Spinal cord (tissue), 10 donors: ENCODE data around the gene SLC6A7. TPM values are rescaled to one million over a fixed set of nuclear protein-coding genes. Genes with fewer than 3 reads are reported as not detected.

ENCODE experiments used
- DNase-seq, 6 donors: peaks; one replicate each; pipeline versions ENCODE4 v3.0.0 to v3.0.0-alpha.2; 2013 to 2015; ENCODE audit warnings: low spot score in 6 of 6, low read depth in 4 of 6
- H3K27ac ChIP-seq: one replicate; pipeline ENCODE4 v1.5.1; 2013; ENCODE audit warnings: low read depth, low read length, control low read depth
- H3K27me3 ChIP-seq: one replicate; pipeline ENCODE4 v1.6.1; 2013; ENCODE audit warnings: low read length; ENCODE audit not compliant: control insufficient read depth, insufficient read depth
- H3K36me3 ChIP-seq: one replicate; pipeline ENCODE4 v1.6.1; 2013; ENCODE audit warnings: low read length; ENCODE audit not compliant: control insufficient read depth, insufficient read depth
- H3K4me1 ChIP-seq: one replicate; pipeline ENCODE4 v1.6.1; 2013; ENCODE audit warnings: low read length; ENCODE audit not compliant: control insufficient read depth, insufficient read depth
- H3K4me3 ChIP-seq: one replicate; pipeline ENCODE4 v1.5.1; 2013; ENCODE audit warnings: low read depth, low read length, control low read depth
- H3K9me3 ChIP-seq: one replicate; pipeline ENCODE4 v1.6.1; 2013; ENCODE audit warnings: low read length; ENCODE audit not compliant: control insufficient read depth, insufficient read depth
- WGBS: methylation state at CpG from one replicate; pipeline ENCODE4 v1.1.5; 2013; ENCODE audit warnings: missing lambda C conversion rate; ENCODE audit not compliant: insufficient coverage; 5-methylcytosine and 5-hydroxymethylcytosine counted together
- polyA plus RNA-seq, 2 donors: library from polyadenylated mRNA; unstranded; fragments of 120-200 nt; gene quantifications; one replicate each; pipeline ENCODE4 v1.2.1, GENCODE V29; 2013; ENCODE audit not compliant: insufficient read length in 2 of 2
- total RNA-seq, 2 donors: library from RNA; depleted of rRNA in 1 of 2; stranded (reverse); fragments of 120-200 nt in 1 of 2; fragments of >200 nt in 1 of 2; gene quantifications; one replicate each; pipeline versions ENCODE4 v1.2.3 to v1.2.4, GENCODE V29; 2013 to 2014
- donor health status: healthy.

Gene SLC6A7
- total and polyA plus RNA-seq, 4 donors, result 4.4 to 33.1 (median 17.2) TPM

GRCh38 chr5:150162142-150162513 is 27.7 kb upstream of the SLC6A7 start:
- WGBS, result 93% methylated on average over 3 of the region's 3 CpGs
- no peak overlapping the region for H3K4me3 ChIP-seq
- no peak for DNase-seq
- H3K27me3 ChIP-seq, result peaks cover 18% of the 10 kb centered on the region
- H3K9me3 ChIP-seq, result no peaks in the 10 kb centered on the region
- H3K27ac ChIP-seq, result no peak overlapping the region
- H3K4me1 ChIP-seq, result peaks cover 59% of the 10 kb centered on the region
- H3K36me3 ChIP-seq, result no peaks in the 10 kb centered on the region

- peaks cover 60% of the 10 kb centered on the region for H3K4me1 ChIP-seq
- H3K4me3 ChIP-seq, result no peak overlapping the region
- WGBS, result no CpG with 5 or more reads among the region's 3 CpGs
- peaks cover 27% of the 10 kb centered on the region for H3K27me3 ChIP-seq
- no peaks in the 10 kb centered on the region for H3K36me3 ChIP-seq
- no peak overlapping the region for H3K27ac ChIP-seq
- no peaks in the 10 kb centered on the region for H3K9me3 ChIP-seq
- no peak for DNase-seq
Observed at GRCh38 chr5:150163035-150163434, 26.8 kb upstream of the SLC6A7 start.

- H3K9me3 ChIP-seq, result no peaks in the 10 kb centered on the region
- peaks cover 58% of the 10 kb centered on the region for H3K4me1 ChIP-seq
- WGBS, result 39% methylated on average over 13 of the region's 13 CpGs
- H3K36me3 ChIP-seq, result no peaks in the 10 kb centered on the region
- peaks cover 30% of the 10 kb centered on the region for H3K27me3 ChIP-seq
- H3K4me3 ChIP-seq, result no peak overlapping the region
- no peak for DNase-seq
- no peak overlapping the region for H3K27ac ChIP-seq
Observed at GRCh38 chr5:150163547-150164059, 26.3 kb upstream of the SLC6A7 start.

GRCh38 chr5:150164211-150164980 is 25.5 kb upstream of the SLC6A7 start:
- H3K36me3 ChIP-seq, result no peaks in the 10 kb centered on the region
- peaks cover 51% of the 10 kb centered on the region for H3K4me1 ChIP-seq
- no peak overlapping the region for H3K4me3 ChIP-seq
- H3K27ac ChIP-seq, result peak overlapping the region; percentile 58
- no peak for DNase-seq
- 60% methylated on average over 6 of the region's 6 CpGs for WGBS
- peaks cover 30% of the 10 kb centered on the region for H3K27me3 ChIP-seq
- no peaks in the 10 kb centered on the region for H3K9me3 ChIP-seq

GRCh38 chr5:150166037-150166649 is 23.7 kb upstream of the SLC6A7 start:
- H3K4me1 ChIP-seq, result peaks cover 38% of the 10 kb centered on the region
- H3K36me3 ChIP-seq, result no peaks in the 10 kb centered on the region
- WGBS, result 50% methylated on average over 24 of the region's 27 CpGs
- no peak for DNase-seq
- no peak overlapping the region for H3K27ac ChIP-seq
- peaks cover 44% of the 10 kb centered on the region for H3K27me3 ChIP-seq
- H3K9me3 ChIP-seq, result no peaks in the 10 kb centered on the region
- H3K4me3 ChIP-seq, result no peak overlapping the region

- H3K4me1 ChIP-seq, result peaks cover 31% of the 10 kb centered on the region
- H3K4me3 ChIP-seq, result no peak within 1 kb of the TSS
- H3K9me3 ChIP-seq, result no peaks in the 10 kb centered on the region
- DNase-seq, result no peak
- 18% methylated on average over 81 of the region's 93 CpGs for WGBS
- H3K27me3 ChIP-seq, result peaks cover 44% of the 10 kb centered on the region
- no peak within 1 kb of the TSS for H3K27ac ChIP-seq
- no peaks in the 10 kb centered on the region for H3K36me3 ChIP-seq
Observed at GRCh38 chr5:150166650-150167511, 23.0 kb upstream of the SLC6A7 start, which contains the start of gene CDX1. CDX1 (plus strand) TSS chr5:150166778; CDS start chr5:150166877, 99 bp downstream.

- no peaks in the 10 kb centered on the region for H3K9me3 ChIP-seq
- peaks cover 28% of the 10 kb centered on the region for H3K4me1 ChIP-seq
- H3K27ac ChIP-seq, result no peak overlapping the region
- 28% methylated on average over 15 of the region's 15 CpGs for WGBS
- no peak overlapping the region for H3K4me3 ChIP-seq
- H3K27me3 ChIP-seq, result peaks cover 44% of the 10 kb centered on the region
- no peaks in the 10 kb centered on the region for H3K36me3 ChIP-seq
- no peak for DNase-seq
Observed at GRCh38 chr5:150167512-150167850, 22.4 kb upstream of the SLC6A7 start.

GRCh38 chr5:150167908-150168307 is 22.0 kb upstream of the SLC6A7 start:
- 52% methylated on average over 14 of the region's 14 CpGs for WGBS
- Histone ChIP-seq H3K27ac (no peak overlapping the region), H3K27me3 (peaks cover 44% of the 10 kb centered on the region), H3K9me3 (no peaks in the 10 kb centered on the region), H3K4me1 (peaks cover 29% of the 10 kb centered on the region), H3K4me3 (no peak overlapping the region), H3K36me3 (no peaks in the 10 kb centered on the region)
- no peak for DNase-seq

- Histone ChIP-seq H3K9me3 (no peaks in the 10 kb centered on the region), H3K4me1 (peaks cover 24% of the 10 kb centered on the region), H3K27me3 (peaks cover 44% of the 10 kb centered on the region), H3K36me3 (no peaks in the 10 kb centered on the region), H3K27ac (no peak overlapping the region), H3K4me3 (no peak overlapping the region)
- 47% methylated on average over 3 of the region's 3 CpGs for WGBS
- no peak for DNase-seq
Observed at GRCh38 chr5:150168864-150169263, 21.0 kb upstream of the SLC6A7 start.
